ENCODE data around the gene GATA5.

The GATA5 gene

DNA sequence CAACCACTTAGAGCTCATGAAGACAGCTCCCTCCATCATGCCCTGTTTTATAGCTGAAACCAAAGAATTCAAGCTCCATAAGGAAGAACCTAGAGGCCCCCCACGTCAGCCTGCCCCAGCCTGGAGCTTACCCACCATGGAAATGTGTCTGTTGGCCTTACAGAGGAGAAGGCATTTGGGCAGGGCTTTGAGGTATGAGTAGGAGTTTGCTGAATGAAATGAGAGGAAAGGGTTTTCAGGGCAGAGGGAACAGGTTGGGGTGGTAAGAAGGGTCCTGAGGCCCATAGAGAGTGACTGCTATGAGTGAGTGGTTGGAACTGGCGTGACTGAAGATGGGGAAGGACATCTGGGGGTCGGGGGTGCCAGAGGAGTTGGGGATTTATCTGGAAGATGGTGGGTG lies 12.7 kb upstream of the GATA5 start:
- TF ChIP-seq FOXP2 (optimal IDR thresholded peaks at IDR 0.05; ENCODE audit: borderline replicate concordance, extremely low read depth, extremely low read length, insufficient read depth) (no peak), SIN3A (IDR thresholded peaks at IDR 0.05; ENCODE audit: borderline replicate concordance, insufficient read depth, low read length) (no peak), TAF1 (IDR thresholded peaks at IDR 0.05; ENCODE audit: borderline replicate concordance, insufficient read depth, low read length) (no peak), POLR2AphosphoS5 (IDR thresholded peaks at IDR 0.05; ENCODE audit: low read depth, low read length) (no peak), REST (IDR thresholded peaks at IDR 0.05; ENCODE audit: insufficient read depth in 1 of 2, low read depth in 2 of 2, low read length in 2 of 2) (no peak)

DNA sequence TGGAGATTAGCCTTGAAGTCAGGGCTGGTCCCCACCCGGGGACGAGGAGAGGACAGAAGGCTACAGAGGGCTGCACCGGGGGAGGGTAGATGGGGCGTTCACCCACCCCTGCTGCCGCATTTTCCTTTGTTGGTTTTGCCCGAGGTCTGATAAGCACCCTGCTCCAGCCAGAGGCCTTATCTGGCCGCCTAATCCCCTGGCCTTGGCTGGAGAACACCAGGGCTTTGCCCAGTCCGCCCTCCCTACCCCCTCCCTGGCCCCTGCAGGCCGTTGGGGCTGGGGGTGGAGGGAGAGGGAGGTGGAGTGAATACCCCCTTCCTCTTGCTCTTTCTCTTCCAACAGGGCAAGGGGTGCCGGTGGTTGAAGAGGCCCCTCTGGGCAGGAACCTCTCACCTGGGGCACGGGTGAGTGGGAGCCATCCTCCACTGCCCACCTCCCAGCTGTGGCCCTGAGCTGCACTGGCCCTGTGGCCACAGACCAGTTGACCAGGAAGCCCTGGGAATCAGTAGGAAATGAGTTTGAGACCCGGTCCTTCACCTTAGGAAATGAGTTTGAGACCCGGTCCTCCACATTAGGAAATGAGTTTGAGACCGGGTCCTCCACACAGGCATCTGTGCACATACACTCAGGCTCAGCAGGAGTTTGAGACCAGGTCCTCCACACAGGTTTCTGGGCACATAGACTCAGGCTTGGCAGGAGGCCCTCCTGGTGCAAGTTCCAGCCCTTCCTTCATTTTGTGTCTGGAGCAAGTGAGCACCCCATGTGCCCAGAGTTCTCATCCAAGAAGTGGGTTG lies 12.0 kb upstream of the GATA5 start:
- no peak for TF ChIP-seq REST (IDR thresholded peaks at IDR 0.05; ENCODE audit: insufficient read depth in 1 of 2, low read depth in 2 of 2, low read length in 2 of 2)
- no peak for TF ChIP-seq TAF1 (IDR thresholded peaks at IDR 0.05; ENCODE audit: borderline replicate concordance, insufficient read depth, low read length)

- TF ChIP-seq FOXP2 (optimal IDR thresholded peaks at IDR 0.05; ENCODE audit: borderline replicate concordance, extremely low read depth, extremely low read length, insufficient read depth) (no peak), POLR2AphosphoS5 (IDR thresholded peaks at IDR 0.05; ENCODE audit: low read depth, low read length) (no peak), TAF1 (IDR thresholded peaks at IDR 0.05; ENCODE audit: borderline replicate concordance, insufficient read depth, low read length) (no peak), REST (IDR thresholded peaks at IDR 0.05; ENCODE audit: insufficient read depth in 1 of 2, low read depth in 2 of 2, low read length in 2 of 2) (no peak), SIN3A (IDR thresholded peaks at IDR 0.05; ENCODE audit: borderline replicate concordance, insufficient read depth, low read length) (no peak)
Observed at GRCh38 chr20:62487118-62487517, 11.3 kb upstream of the GATA5 start.

DNA sequence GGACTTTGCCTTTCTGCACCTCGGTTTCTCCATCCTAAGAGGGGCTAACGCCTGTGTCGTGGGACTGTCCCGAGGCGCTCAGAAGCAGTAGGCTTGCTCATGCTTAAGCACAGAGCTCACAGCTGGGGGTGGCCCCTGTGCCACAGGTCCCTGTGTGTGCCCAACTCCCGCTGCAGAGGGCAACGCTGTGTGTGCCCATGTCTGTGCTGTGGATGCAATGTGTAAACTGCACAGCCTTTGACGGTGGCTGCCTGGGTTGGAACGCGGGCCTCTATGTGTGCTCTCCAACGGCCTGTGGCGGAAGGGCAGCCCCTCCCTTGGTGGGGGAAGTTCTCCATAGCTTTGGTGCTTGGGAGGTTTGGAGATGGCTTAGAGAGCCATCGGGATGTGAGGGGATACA lies 10.7 kb upstream of the GATA5 start:
- TF ChIP-seq TAF1 (IDR thresholded peaks at IDR 0.05; ENCODE audit: borderline replicate concordance, insufficient read depth, low read length) (no peak), POLR2AphosphoS5 (IDR thresholded peaks at IDR 0.05; ENCODE audit: low read depth, low read length) (no peak), REST (IDR thresholded peaks at IDR 0.05; ENCODE audit: insufficient read depth in 1 of 2, low read depth in 2 of 2, low read length in 2 of 2) (no peak), SIN3A (IDR thresholded peaks at IDR 0.05; ENCODE audit: borderline replicate concordance, insufficient read depth, low read length) (no peak), FOXP2 (optimal IDR thresholded peaks at IDR 0.05; ENCODE audit: borderline replicate concordance, extremely low read depth, extremely low read length, insufficient read depth) (no peak)

DNA sequence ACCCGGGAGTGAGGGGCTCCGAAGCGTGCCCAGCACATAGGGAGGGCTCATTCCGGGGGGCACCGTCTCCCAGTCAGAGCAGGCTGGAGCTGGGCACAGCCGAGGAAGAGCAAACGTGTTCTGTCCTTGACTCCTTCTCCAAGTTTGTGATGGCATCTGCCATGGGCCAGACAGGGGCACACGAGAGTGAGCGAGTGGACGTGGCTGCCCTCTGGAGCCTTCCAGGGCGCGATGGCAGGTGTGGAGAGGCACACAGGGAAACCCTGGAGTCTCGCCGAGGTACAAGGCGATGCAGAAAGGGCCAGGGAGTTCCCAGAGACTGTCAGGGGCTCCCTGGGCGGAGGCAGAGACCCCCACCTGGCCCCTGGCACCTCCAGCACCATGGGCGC lies 9.9 kb upstream of the GATA5 start:
- TF ChIP-seq REST (IDR thresholded peaks at IDR 0.05; ENCODE audit: insufficient read depth in 1 of 2, low read depth in 2 of 2, low read length in 2 of 2) (no peak), SIN3A (IDR thresholded peaks at IDR 0.05; ENCODE audit: borderline replicate concordance, insufficient read depth, low read length) (no peak), FOXP2 (optimal IDR thresholded peaks at IDR 0.05; ENCODE audit: borderline replicate concordance, extremely low read depth, extremely low read length, insufficient read depth) (no peak), POLR2AphosphoS5 (IDR thresholded peaks at IDR 0.05; ENCODE audit: low read depth, low read length) (no peak), TAF1 (IDR thresholded peaks at IDR 0.05; ENCODE audit: borderline replicate concordance, insufficient read depth, low read length) (no peak)
